Fibroblast of the aortic adventitia (primary cell): ENCODE results near the gene PID1. TPM values are rescaled to one million over a fixed set of nuclear protein-coding genes. Genes with fewer than 3 reads are reported as not detected.
"Not testable (repeated sequence)": the region's sequence is repeated elsewhere in the genome, so short reads cannot be mapped to it uniquely, and the experiment has no call there.

ENCODE experiments used
- DNase-seq: peaks from one replicate; pipeline ENCODE4 v3.0.0-alpha.2; 2010; ENCODE audit warnings: low read depth
- H3K4me3 ChIP-seq: 2 replicates; pipeline ENCODE4 v1.5.1; 2011; ENCODE audit warnings: low read depth, mild to moderate bottlenecking, control low read depth, low read length, moderate library complexity
- CTCF ChIP-seq: IDR thresholded peaks from 2 replicates; pipeline ENCODE4 v1.5.1; 2011; ENCODE audit warnings: mild to moderate bottlenecking, low read length, control low read depth, inconsistent platforms; ENCODE audit not compliant: insufficient read depth
- total RNA-seq: library from RNA; depleted of rRNA; stranded (reverse); fragments of >200 nt; gene quantifications from 2 replicates; pipeline ENCODE4 v1.2.3, GENCODE V29; 2012; ENCODE audit warnings: low replicate concordance

PID1 gene
- total RNA-seq, 1 donor = 13.0 TPM

GRCh38 chr2:229196448-229196847, 74.6 kb downstream of the PID1 start:
- no peak for DNase-seq
- TF ChIP-seq CTCF = no peak

GRCh38 chr2:229195346-229195947, 75.6 kb downstream of the PID1 start:
- DNase-seq = no peak
- no peak overlapping the region for H3K4me3 ChIP-seq
- no peak for TF ChIP-seq CTCF

More at GRCh38 chr2:229196448-229196847, 74.6 kb downstream of the PID1 start:
- H3K4me3 ChIP-seq = no peak overlapping the region

- no peak for TF ChIP-seq CTCF
- no peak overlapping the region for H3K4me3 ChIP-seq
- no peak for DNase-seq
Observed at GRCh38 chr2:229193281-229193680, 77.8 kb downstream of the PID1 start.

GRCh38 chr2:229191413-229191812, 79.7 kb downstream of the PID1 start:
- no peak for TF ChIP-seq CTCF
- no peak for DNase-seq
- no peak overlapping the region for H3K4me3 ChIP-seq

- DNase-seq, H3K4me3 ChIP-seq: not testable (repeated sequence)
Observed at GRCh38 chr2:229187123-229187522, 84.0 kb downstream of the PID1 start.

- H3K4me3 ChIP-seq = no peak overlapping the region
- DNase-seq = no peak
- no peak for TF ChIP-seq CTCF
Observed at GRCh38 chr2:229181641-229182040, 89.4 kb downstream of the PID1 start.

- H3K4me3 ChIP-seq = no peak overlapping the region
- TF ChIP-seq CTCF = no peak
Observed at GRCh38 chr2:229180658-229181057, 90.4 kb downstream of the PID1 start.

More at GRCh38 chr2:229180658-229181057, 90.4 kb downstream of the PID1 start:
- DNase-seq = no peak
